GM12874 (cell line): ENCODE data around the gene NFIB.

Experiments
- CTCF ChIP-seq: IDR thresholded peaks from 2 replicates; pipeline ENCODE4 v1.5.1; 2011; ENCODE audit warnings: low read depth, mild to moderate bottlenecking, control low read depth, low read length, moderate library complexity; ENCODE audit not compliant: insufficient read depth

Gene NFIB

GRCh38 chr9:14064940-14065339 is 249.0 kb downstream of the NFIB start:
- TF ChIP-seq CTCF = no peak

- TF ChIP-seq CTCF = no peak
Observed at GRCh38 chr9:14063756-14064155, 250.2 kb downstream of the NFIB start.

- TF ChIP-seq CTCF = no peak
Observed at GRCh38 chr9:14062586-14063221, 251.2 kb downstream of the NFIB start.

GRCh38 chr9:14061936-14062585 is 251.9 kb downstream of the NFIB start:
- no peak for TF ChIP-seq CTCF

- no peak for TF ChIP-seq CTCF
Observed at GRCh38 chr9:14058325-14058688, 255.6 kb downstream of the NFIB start.

GRCh38 chr9:14057368-14058324 is 256.3 kb downstream of the NFIB start:
- no peak for TF ChIP-seq CTCF

GRCh38 chr9:14056316-14056861 is 257.6 kb downstream of the NFIB start:
- no peak for TF ChIP-seq CTCF
